ENCODE results near the gene PCDHA11.

PCDHA11 gene

GRCh38 chr5:140857987-140858240 lies 10.8 kb upstream of the PCDHA11 start:
- Histone ChIP-seq H2BK15ac (ENCODE audit: low read depth, poor library complexity, severe bottlenecking) (no peak overlapping the region), H2BK12ac (ENCODE audit: low read length in 2 of 2) (no peak overlapping the region), H3K36me3 (ENCODE audit: control insufficient read depth in 1 of 2, insufficient read depth in 2 of 2, low read depth in 1 of 2, low read length in 2 of 2) (peaks cover 0 to 15% of the 10 kb centered on the region in 2 experiments), H3K4me3 (ENCODE audit: insufficient read depth in 1 of 2, low read depth in 1 of 2, low read length in 2 of 2) (no peak overlapping the region), H2AFZ (ENCODE audit: low read depth, low read length) (no peak overlapping the region), H3K9me3 (ENCODE audit: control insufficient read depth, low read length) (peaks cover 53% of the 10 kb centered on the region), H2AK5ac (ENCODE audit: low read length, severe bottlenecking) (no peak overlapping the region), H4K91ac (ENCODE audit: low read length) (peak overlapping the region; percentile 3), H3K23ac (ENCODE audit: low read length in 2 of 2) (no peak overlapping the region), H4K8ac (ENCODE audit: low read length) (no peak overlapping the region), H2BK5ac (ENCODE audit: low read depth, low read length, poor library complexity, severe bottlenecking) (no peak overlapping the region), H3K4me2 (ENCODE audit: low read length, poor library complexity, severe bottlenecking) (no peak overlapping the region), H3K14ac (ENCODE audit: low read length in 2 of 2) (no peak overlapping the region), H3K4ac (ENCODE audit: low read depth in 1 of 2, low read length in 2 of 2) (no peak overlapping the region), H3K79me1 (replicated peaks; ENCODE audit: low read length, poor library complexity, severe bottlenecking) (no peaks in the 10 kb centered on the region), H3K4me1 (ENCODE audit: control insufficient read depth, insufficient read depth, low read depth, low read length) (peaks cover 4% of the 10 kb centered on the region), H3K27me3 (ENCODE audit: control insufficient read depth in 1 of 2, insufficient read depth in 1 of 2, low read length in 2 of 2) (no peaks in the 10 kb centered on the region), H3K27ac (ENCODE audit: low read length, poor library complexity, severe bottlenecking) (no peak overlapping the region), H2BK120ac (ENCODE audit: low read depth, low read length) (no peak overlapping the region), H3K18ac (ENCODE audit: low read depth in 1 of 2, low read length in 2 of 2) (no peak overlapping the region), H3K9ac (ENCODE audit: low read length) (no peak overlapping the region)
- WGBS: over 99% methylated on average over 22 of the region's 22 CpGs
- no peak for DNase-seq

- Histone ChIP-seq H3K9me3 (ENCODE audit: control insufficient read depth, low read length) (peaks cover 57% of the 10 kb centered on the region), H3K4me1 (ENCODE audit: control insufficient read depth, insufficient read depth, low read depth, low read length) (peaks cover 4% of the 10 kb centered on the region), H3K9ac (ENCODE audit: low read length) (no peak overlapping the region), H3K27ac (ENCODE audit: low read length, poor library complexity, severe bottlenecking) (no peak overlapping the region), H3K4me3 (ENCODE audit: insufficient read depth in 1 of 2, low read depth in 1 of 2, low read length in 2 of 2) (peak overlapping the region in 1 of 2 experiments; percentile 1), H2AK5ac (ENCODE audit: low read length, severe bottlenecking) (no peak overlapping the region), H2BK12ac (ENCODE audit: low read length in 2 of 2) (no peak overlapping the region), H4K8ac (ENCODE audit: low read length) (peak overlapping the region; percentile 13), H2BK5ac (ENCODE audit: low read depth, low read length, poor library complexity, severe bottlenecking) (no peak overlapping the region), H3K36me3 (ENCODE audit: control insufficient read depth in 1 of 2, insufficient read depth in 2 of 2, low read depth in 1 of 2, low read length in 2 of 2) (peaks cover 0 to 14% of the 10 kb centered on the region in 2 experiments), H2BK15ac (ENCODE audit: low read depth, poor library complexity, severe bottlenecking) (no peak overlapping the region), H4K91ac (ENCODE audit: low read length) (peak overlapping the region; percentile 34), H3K14ac (ENCODE audit: low read length in 2 of 2) (no peak overlapping the region), H3K4ac (ENCODE audit: low read depth in 1 of 2, low read length in 2 of 2) (no peak overlapping the region), H3K4me2 (ENCODE audit: low read length, poor library complexity, severe bottlenecking) (no peak overlapping the region), H3K27me3 (ENCODE audit: control insufficient read depth in 1 of 2, insufficient read depth in 1 of 2, low read length in 2 of 2) (no peaks in the 10 kb centered on the region), H3K23ac (ENCODE audit: low read length in 2 of 2) (no peak overlapping the region), H2AFZ (ENCODE audit: low read depth, low read length) (no peak overlapping the region), H2BK120ac (ENCODE audit: low read depth, low read length) (no peak overlapping the region), H3K18ac (ENCODE audit: low read depth in 1 of 2, low read length in 2 of 2) (no peak overlapping the region), H3K79me1 (replicated peaks; ENCODE audit: low read length, poor library complexity, severe bottlenecking) (no peaks in the 10 kb centered on the region)
- DNase-seq: no peak
- WGBS: 97% methylated on average over 76 of the region's 76 CpGs
Observed at GRCh38 chr5:140862441-140863295, 6.1 kb upstream of the PCDHA11 start.

GRCh38 chr5:140869555-140869886 lies 764 bp downstream of the PCDHA11 start:
- Histone ChIP-seq H3K18ac (ENCODE audit: low read depth in 1 of 2, low read length in 2 of 2) (no peak overlapping the region), H2BK15ac (ENCODE audit: low read depth, poor library complexity, severe bottlenecking) (no peak overlapping the region), H3K27ac (ENCODE audit: low read length, poor library complexity, severe bottlenecking) (no peak overlapping the region), H3K4ac (ENCODE audit: low read depth in 1 of 2, low read length in 2 of 2) (no peak overlapping the region), H4K91ac (ENCODE audit: low read length) (no peak overlapping the region), H3K9me3 (ENCODE audit: control insufficient read depth, low read length) (peaks cover 64% of the 10 kb centered on the region), H3K4me1 (ENCODE audit: control insufficient read depth, insufficient read depth, low read depth, low read length) (no peaks in the 10 kb centered on the region), H3K36me3 (ENCODE audit: control insufficient read depth in 1 of 2, insufficient read depth in 2 of 2, low read depth in 1 of 2, low read length in 2 of 2) (peaks cover 0 to 18% of the 10 kb centered on the region in 2 experiments), H2AFZ (ENCODE audit: low read depth, low read length) (no peak overlapping the region), H2AK5ac (ENCODE audit: low read length, severe bottlenecking) (no peak overlapping the region), H3K4me2 (ENCODE audit: low read length, poor library complexity, severe bottlenecking) (no peak overlapping the region), H3K9ac (ENCODE audit: low read length) (no peak overlapping the region), H3K4me3 (ENCODE audit: insufficient read depth in 1 of 2, low read depth in 1 of 2, low read length in 2 of 2) (no peak overlapping the region), H2BK120ac (ENCODE audit: low read depth, low read length) (no peak overlapping the region), H3K14ac (ENCODE audit: low read length in 2 of 2) (no peak overlapping the region), H3K79me1 (replicated peaks; ENCODE audit: low read length, poor library complexity, severe bottlenecking) (no peaks in the 10 kb centered on the region), H4K8ac (ENCODE audit: low read length) (no peak overlapping the region), H2BK5ac (ENCODE audit: low read depth, low read length, poor library complexity, severe bottlenecking) (no peak overlapping the region), H3K27me3 (ENCODE audit: control insufficient read depth in 1 of 2, insufficient read depth in 1 of 2, low read length in 2 of 2) (no peaks in the 10 kb centered on the region), H3K23ac (ENCODE audit: low read length in 2 of 2) (no peak overlapping the region), H2BK12ac (ENCODE audit: low read length in 2 of 2) (no peak overlapping the region)
- no peak for DNase-seq
- WGBS: 95% methylated on average over 5 of the region's 5 CpGs

GRCh38 chr5:140870221-140871201 lies 1.8 kb downstream of the PCDHA11 start:
- Histone ChIP-seq H2BK15ac (ENCODE audit: low read depth, poor library complexity, severe bottlenecking) (no peak overlapping the region), H2BK5ac (ENCODE audit: low read depth, low read length, poor library complexity, severe bottlenecking) (no peak overlapping the region), H2BK12ac (ENCODE audit: low read length in 2 of 2) (no peak overlapping the region), H3K9me3 (ENCODE audit: control insufficient read depth, low read length) (peaks cover 64% of the 10 kb centered on the region), H4K91ac (ENCODE audit: low read length) (no peak overlapping the region), H3K4ac (ENCODE audit: low read depth in 1 of 2, low read length in 2 of 2) (no peak overlapping the region), H3K18ac (ENCODE audit: low read depth in 1 of 2, low read length in 2 of 2) (no peak overlapping the region), H2AFZ (ENCODE audit: low read depth, low read length) (no peak overlapping the region), H3K79me1 (replicated peaks; ENCODE audit: low read length, poor library complexity, severe bottlenecking) (no peaks in the 10 kb centered on the region), H3K4me1 (ENCODE audit: control insufficient read depth, insufficient read depth, low read depth, low read length) (no peaks in the 10 kb centered on the region), H3K4me2 (ENCODE audit: low read length, poor library complexity, severe bottlenecking) (no peak overlapping the region), H3K27ac (ENCODE audit: low read length, poor library complexity, severe bottlenecking) (no peak overlapping the region), H3K9ac (ENCODE audit: low read length) (no peak overlapping the region), H3K36me3 (ENCODE audit: control insufficient read depth in 1 of 2, insufficient read depth in 2 of 2, low read depth in 1 of 2, low read length in 2 of 2) (peaks cover 0 to 18% of the 10 kb centered on the region in 2 experiments), H4K8ac (ENCODE audit: low read length) (no peak overlapping the region), H2AK5ac (ENCODE audit: low read length, severe bottlenecking) (no peak overlapping the region), H3K27me3 (ENCODE audit: control insufficient read depth in 1 of 2, insufficient read depth in 1 of 2, low read length in 2 of 2) (no peaks in the 10 kb centered on the region), H3K23ac (ENCODE audit: low read length in 2 of 2) (no peak overlapping the region), H3K14ac (ENCODE audit: low read length in 2 of 2) (no peak overlapping the region), H3K4me3 (ENCODE audit: insufficient read depth in 1 of 2, low read depth in 1 of 2, low read length in 2 of 2) (no peak overlapping the region), H2BK120ac (ENCODE audit: low read depth, low read length) (no peak overlapping the region)
- 98% methylated on average over 114 of the region's 114 CpGs for WGBS
- DNase-seq: no peak

Measured in mesenchymal stem cell (in vitro differentiated cells and primary cell).